H1 (cell line): ENCODE results near the gene ADGRA3. TPM values are rescaled to one million over a fixed set of nuclear protein-coding genes. Genes with fewer than 3 reads are reported as not detected.

Experiments used
- CTCF ChIA-PET: fragments of 300-600 bp; sonication (Branson Sonifier 250); formaldehyde crosslinking; loops from one replicate; lab custom pipeline; 2021; ENCODE audit not compliant: partially characterized antibody; lab: Charles Lee
- POLR2A ChIA-PET: fragments of 300-600 bp; sonication (Branson Sonifier 250); formaldehyde crosslinking; loops from one replicate; lab custom pipeline; 2021; ENCODE audit warnings: inconsistent platforms; ENCODE audit not compliant: partially characterized antibody; lab: Charles Lee
- DNase-seq, 2 experiments: peaks; one replicate each; pipeline versions ENCODE4 v3.0.0 to v3.0.0-alpha.2; 2010 to 2022; ENCODE audit warnings: low spot score in 2 of 2, low read depth in 1 of 2, mixed read lengths in 1 of 2
- FAIRE-seq: peaks from 2 replicates; lab custom pipeline; 2011; peaks lifted over from hg19 to GRCh38; lab: Jason Lieb, UNC
- H2AFZ ChIP-seq: 2 replicates; pipeline ENCODE4 v1.8.1; 2012; ENCODE audit warnings: low read length, inconsistent platforms
- H2AK5ac ChIP-seq: 2 replicates; pipeline ENCODE4 v1.6.1; 2013; ENCODE audit warnings: low read depth, low read length
- H2BK120ac ChIP-seq: replicated peaks from 2 replicates; pipeline ENCODE3; 2013; ENCODE audit warnings: low read depth, low read length, inconsistent platforms
- H2BK12ac ChIP-seq: 2 replicates; pipeline ENCODE4 v1.6.1; 2013; ENCODE audit warnings: low read depth, low read length
- H2BK15ac ChIP-seq: 2 replicates; pipeline ENCODE4 v1.6.1; 2013; ENCODE audit warnings: low read length
- H2BK20ac ChIP-seq: 2 replicates; pipeline ENCODE4 v1.6.1; 2013; ENCODE audit warnings: low read length
- H2BK5ac ChIP-seq: 2 replicates; pipeline ENCODE4 v1.6.1; 2013; ENCODE audit warnings: low read depth, low read length
- H3K14ac ChIP-seq: 2 replicates; pipeline ENCODE4 v1.6.1; 2013; ENCODE audit warnings: inconsistent platforms; ENCODE audit not compliant: insufficient read length
- H3K18ac ChIP-seq: 2 replicates; pipeline ENCODE4 v1.6.1; 2013; ENCODE audit warnings: low read length; ENCODE audit errors: extremely low read depth
- H3K23ac ChIP-seq: 2 replicates; pipeline ENCODE4 v1.6.1; 2013; ENCODE audit warnings: inconsistent platforms; ENCODE audit not compliant: insufficient read length
- H3K23me2 ChIP-seq: 2 replicates; pipeline ENCODE4 v1.6.1; 2013; ENCODE audit warnings: low read depth, low read length
- H3K27ac ChIP-seq: 2 replicates; pipeline ENCODE4 v1.6.1; 2011; ENCODE audit warnings: low read depth, low read length, inconsistent platforms
- H3K27me3 ChIP-seq, 4 experiments: replicated peaks in 1 of 4; 1 replicate in 1 of 4; 2 replicates in 3 of 4; pipeline versions ENCODE4 v1.6.1 to v1.8.1; 2011 to 2013; ENCODE audit warnings: low read length in 3 of 4, mild to moderate bottlenecking in 3 of 4, inconsistent platforms in 2 of 4, mixed read lengths in 2 of 4, moderate library complexity in 1 of 4; ENCODE audit not compliant: control insufficient read depth in 3 of 4, insufficient read depth in 3 of 4; ENCODE audit errors: extremely low read depth in 1 of 4
- H3K36me3 ChIP-seq, 4 experiments: 2 replicates each; pipeline versions ENCODE4 v1.6.1 to v1.8.1; 2011 to 2013; ENCODE audit warnings: mild to moderate bottlenecking in 4 of 4, low read length in 3 of 4, moderate library complexity in 2 of 4, control low read depth in 1 of 4, inconsistent platforms in 1 of 4; ENCODE audit not compliant: insufficient read depth in 4 of 4, control insufficient read depth in 2 of 4
- H3K4ac ChIP-seq: replicated peaks from 2 replicates; pipeline ENCODE3; 2013; ENCODE audit warnings: low read length, low read depth, mixed read lengths, inconsistent platforms; ENCODE audit not compliant: insufficient read length
- H3K4me1 ChIP-seq, 4 experiments: replicated peaks in 1 of 4; 1 replicate in 1 of 4; 2 replicates in 3 of 4; pipeline versions ENCODE4 v1.6.1 to v1.8.1; 2011 to 2013; ENCODE audit warnings: low read length in 3 of 4, inconsistent platforms in 2 of 4, mixed read lengths in 1 of 4; ENCODE audit not compliant: insufficient read depth in 4 of 4, control insufficient read depth in 3 of 4
- H3K4me2 ChIP-seq, 2 experiments: 2 replicates each; pipeline versions ENCODE4 v1.6.1 to v1.8.1; 2011 to 2013; ENCODE audit warnings: low read depth in 2 of 2, low read length in 2 of 2, control low read depth in 1 of 2, inconsistent platforms in 1 of 2, mild to moderate bottlenecking in 1 of 2; ENCODE audit not compliant: insufficient read depth in 1 of 2
- H3K4me3 ChIP-seq, 4 experiments: fragments of 200-600, 300-600 bp in 1 of 4; sonication (generic), shearing (Covaris generic), sonication (Bioruptor Twin) in 1 of 4; 2 replicates each; pipeline versions ENCODE4 v1.5.1 to v1.8.1; 2011 to 2016; ENCODE audit warnings: low read length in 4 of 4, low read depth in 3 of 4, control low read depth in 2 of 4, inconsistent platforms in 2 of 4, mild to moderate bottlenecking in 2 of 4, mixed read lengths in 1 of 4, moderate library complexity in 1 of 4; ENCODE audit not compliant: insufficient read depth in 2 of 4; ENCODE audit errors: extremely low read depth in 1 of 4
- H3K56ac ChIP-seq: replicated peaks from 2 replicates; pipeline ENCODE3; 2013; ENCODE audit warnings: low read depth, mild to moderate bottlenecking, mixed read lengths, low read length, inconsistent platforms; ENCODE audit not compliant: insufficient read length
- H3K79me1 ChIP-seq: 2 replicates; pipeline ENCODE4 v1.6.1; 2013; ENCODE audit warnings: low read depth, low read length, control low read depth
- H3K79me2 ChIP-seq, 2 experiments: 2 replicates each; pipeline versions ENCODE4 v1.6.1 to v1.8.1; 2012 to 2013; ENCODE audit warnings: low read length in 2 of 2, mild to moderate bottlenecking in 2 of 2, inconsistent platforms in 1 of 2; ENCODE audit not compliant: insufficient read depth in 2 of 2, control insufficient read depth in 1 of 2
- H3K9ac ChIP-seq, 4 experiments: replicated peaks in 1 of 4; 1 replicate in 1 of 4; 2 replicates in 3 of 4; pipeline versions ENCODE4 v1.6.1 to v1.8.1; 2011 to 2013; ENCODE audit warnings: low read depth in 3 of 4, low read length in 3 of 4, control low read depth in 2 of 4, mild to moderate bottlenecking in 2 of 4, moderate library complexity in 2 of 4, inconsistent platforms in 1 of 4; ENCODE audit errors: extremely low read depth in 1 of 4
- H3K9me3 ChIP-seq, 2 experiments: 2 replicates each; pipeline versions ENCODE4 v1.6.1 to v1.8.1; 2012 to 2013; ENCODE audit warnings: mild to moderate bottlenecking in 2 of 2, moderate library complexity in 2 of 2, control low read depth in 1 of 2, inconsistent platforms in 1 of 2, low read depth in 1 of 2, low read length in 1 of 2, mixed read lengths in 1 of 2; ENCODE audit not compliant: insufficient read depth in 2 of 2
- H4K20me1 ChIP-seq, 2 experiments: replicated peaks in 1 of 2; 2 replicates each; pipeline versions ENCODE3 to v1.8.1; 2011 to 2013; ENCODE audit warnings: inconsistent platforms in 2 of 2, low read length in 2 of 2, mild to moderate bottlenecking in 1 of 2; ENCODE audit not compliant: insufficient read depth in 2 of 2, control insufficient read depth in 1 of 2
- H4K5ac ChIP-seq: 2 replicates; pipeline ENCODE4 v1.6.1; 2013; ENCODE audit warnings: low read length, low read depth, mixed read lengths, inconsistent platforms; ENCODE audit not compliant: insufficient read length
- H4K8ac ChIP-seq: 2 replicates; pipeline ENCODE4 v1.8.0; 2013; ENCODE audit warnings: mild to moderate bottlenecking, moderate library complexity, low read length, inconsistent platforms; ENCODE audit not compliant: insufficient read depth; ENCODE audit errors: extremely low read depth
- H4K91ac ChIP-seq: replicated peaks from 2 replicates; pipeline ENCODE3; 2013; ENCODE audit warnings: low read length, mixed read lengths, inconsistent platforms; ENCODE audit not compliant: insufficient read length
- BCL11A ChIP-seq, 2 experiments: IDR thresholded peaks; one replicate each; pipeline ENCODE4 v1.6.1; 2011; ENCODE audit warnings: low read depth in 2 of 2, low read length in 2 of 2, mild to moderate bottlenecking in 2 of 2
- CHD2 ChIP-seq: IDR thresholded peaks from 2 replicates; pipeline ENCODE4 v1.6.1; 2012; ENCODE audit warnings: low read length, improper control_type of control experiment
- HDAC6 ChIP-seq: IDR thresholded peaks from one replicate; pipeline ENCODE4 v1.7.1; 2012; ENCODE audit warnings: low read depth, mild to moderate bottlenecking, inconsistent platforms, low read length, moderate library complexity
- WGBS, 2 experiments: shearing (Covaris generic) in 1 of 2; methylation state at CpG; one replicate each; pipeline versions ENCODE4 v1.1.6 to v1.1.7; 2013 to 2015; ENCODE audit warnings: low lambda C conversion rate in 2 of 2, mixed read lengths in 2 of 2, inconsistent platforms in 1 of 2, low coverage in 1 of 2, missing lambda C conversion rate in 1 of 2; ENCODE audit not compliant: insufficient replicate concordance in 2 of 2, insufficient coverage in 1 of 2, insufficient read length in 1 of 2; ENCODE audit errors: extremely low coverage in 1 of 2, missing lambda C conversion rate in 1 of 2; 5-methylcytosine and 5-hydroxymethylcytosine counted together
- polyA plus RNA-seq, 7 experiments: library from polyadenylated mRNA; depleted of rRNA in 3 of 7; stranded (reverse) in 5 of 7; unstranded in 2 of 7; fragments of >200 nt in 5 of 7; fragments of 200-250 nt in 2 of 7; gene quantifications; 1 replicate in 5 of 7; 2 replicates in 1 of 7; 4 replicates in 1 of 7; pipeline versions ENCODE4 v1.2.1 to v1.2.3, GENCODE V29; 2011 to 2013; ENCODE audit warnings: missing spikeins in 2 of 7, mixed read lengths in 2 of 7
- total RNA-seq: library from RNA; stranded (reverse); fragmentation: NEBNext Ultra II Directional; extraction: Animal tissue kit (Norgen Biotek cat#: 25700); gene quantifications from 2 replicates; pipeline ENCODE4 v1.2.1, GENCODE V29; 2021

Gene ADGRA3
- total and polyA plus RNA-seq, 2 of the 8 experiments (the other 6 are each of a cell fraction or from before 2014, with no cell fraction given): 31.5 to 63.0 TPM

- no peaks in the 10 kb centered on the region for H3K36me3 ChIP-seq
- H3K23me2 ChIP-seq: no peaks in the 10 kb centered on the region
- peaks cover 8 to 14% of the 10 kb centered on the region in 2 experiments for H4K20me1 ChIP-seq
- H4K5ac ChIP-seq: no peak overlapping the region
- no peak overlapping the region for H3K18ac ChIP-seq
- FAIRE-seq: no peak
- no peak for DNase-seq
- ChIA-PET POLR2A (interaction anchor here (1.2 to 1.3 kb wide), 2 partner anchors 19 to 28 kb away, joined by 3 to 4 read pairs; no protein-coding TSS in a partner anchor), CTCF (interaction anchor here (1.0 to 1.4 kb wide), 2 partner anchors 24 to 76 kb away, joined by 4 to 5 read pairs; no protein-coding TSS in a partner anchor)
- H3K14ac ChIP-seq: no peak overlapping the region
- no peak overlapping the region for H4K91ac ChIP-seq
- TF ChIP-seq HDAC6 (no peak), CHD2 (no peak), BCL11A (IDR thresholded peaks at IDR 0.05; ENCODE audit: low read depth in 2 of 2, low read length in 2 of 2) (no peak)
- H3K79me1 ChIP-seq: peaks cover 4% of the 10 kb centered on the region; the same call in 1 of the 2 replicates
- no peak overlapping the region for H4K8ac ChIP-seq
- peaks cover 7 to 100% of the 10 kb centered on the region in 2 experiments for H3K79me2 ChIP-seq
- no peak overlapping the region for H3K4me3 ChIP-seq
- H3K4ac ChIP-seq: no peak overlapping the region
- no peak overlapping the region for H2AK5ac ChIP-seq
- no peak overlapping the region for H3K9ac ChIP-seq
- no peaks in the 10 kb centered on the region for H3K9me3 ChIP-seq
- H2BK12ac ChIP-seq: no peak overlapping the region
- H2BK5ac ChIP-seq: no peak overlapping the region; the same call in 1 of the 2 replicates
- H3K4me2 ChIP-seq: no peak overlapping the region
- H2BK20ac ChIP-seq: no peak overlapping the region
- WGBS, 2 experiments: 90% methylated on average over 5 of the region's 5 CpGs; no CpG with 5 or more reads in 1 of the 2 experiments
- H2BK15ac ChIP-seq: no peak overlapping the region
- H3K27ac ChIP-seq: no peak overlapping the region
- no peak overlapping the region for H2AFZ ChIP-seq
- H3K4me1 ChIP-seq: peaks cover 0 to 16% (median 10%) of the 10 kb centered on the region in 4 experiments; a peak in 4 of 7 replicates
- no peak overlapping the region for H2BK120ac ChIP-seq
- H3K27me3 ChIP-seq: no peaks in the 10 kb centered on the region
- no peak overlapping the region for H3K56ac ChIP-seq
- H3K23ac ChIP-seq: no peak overlapping the region
Observed at GRCh38 chr4:22487328-22487727, 28.5 kb downstream of the ADGRA3 start.
